Measurements from ENCODE around the gene PCSK2. TPM values are rescaled to one million over a fixed set of nuclear protein-coding genes. Genes with fewer than 3 reads are reported as not detected.

PCSK2 gene
- polyA plus RNA-seq, 1 donor = 0.62 TPM

DNA sequence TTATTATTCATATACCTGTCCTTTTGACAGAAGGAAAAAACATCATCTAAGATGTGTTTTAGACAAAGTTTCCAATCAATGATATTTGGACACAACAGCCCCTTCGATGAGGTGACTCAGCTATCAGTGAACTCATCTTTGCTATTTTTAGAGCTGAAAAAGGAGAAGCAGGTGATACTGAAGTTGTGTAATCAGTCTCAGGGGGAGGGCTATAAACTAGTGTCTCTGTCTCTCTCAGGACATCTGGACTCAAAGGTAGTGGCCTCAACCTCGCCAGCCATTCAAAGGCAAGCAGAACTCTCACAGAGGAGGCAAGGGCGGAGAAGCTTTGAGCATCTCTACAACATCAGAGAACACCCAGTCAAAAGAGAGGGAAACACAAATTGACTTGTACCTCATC, 168.9 kb downstream of the PCSK2 start:
- DNase-seq = no peak

DNA sequence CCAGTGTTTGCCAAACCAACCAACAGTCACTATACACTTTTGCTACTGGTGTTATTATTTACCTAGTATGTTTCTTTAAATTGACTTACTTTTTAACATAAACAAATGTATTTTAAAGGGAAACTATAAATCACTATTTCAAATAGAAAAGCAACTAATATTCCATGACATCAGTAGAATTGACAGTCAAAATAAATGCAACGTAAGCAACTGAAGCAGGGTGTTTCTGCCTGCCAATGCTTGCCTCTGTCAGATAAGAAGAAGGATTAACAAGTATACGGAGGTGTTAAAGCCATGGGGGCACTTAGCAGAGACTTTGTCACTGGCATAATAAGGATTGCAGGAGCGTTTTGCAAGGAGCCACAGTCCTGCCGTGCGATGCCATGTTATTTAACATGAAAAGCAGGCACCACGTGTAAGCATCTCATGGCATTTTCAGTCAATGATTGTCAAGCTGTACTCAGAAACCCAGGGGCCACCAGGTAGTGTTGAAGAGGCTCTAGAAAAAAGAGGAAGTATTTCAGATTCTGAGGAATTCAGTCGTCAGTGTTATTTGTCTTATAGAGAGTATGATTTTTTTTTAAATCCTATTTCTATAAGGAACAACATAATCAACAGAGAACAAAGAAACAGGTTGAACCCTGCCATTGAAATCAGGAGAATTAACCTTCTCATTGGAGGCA, 172.6 kb downstream of the PCSK2 start:
- no peak for DNase-seq

DNA sequence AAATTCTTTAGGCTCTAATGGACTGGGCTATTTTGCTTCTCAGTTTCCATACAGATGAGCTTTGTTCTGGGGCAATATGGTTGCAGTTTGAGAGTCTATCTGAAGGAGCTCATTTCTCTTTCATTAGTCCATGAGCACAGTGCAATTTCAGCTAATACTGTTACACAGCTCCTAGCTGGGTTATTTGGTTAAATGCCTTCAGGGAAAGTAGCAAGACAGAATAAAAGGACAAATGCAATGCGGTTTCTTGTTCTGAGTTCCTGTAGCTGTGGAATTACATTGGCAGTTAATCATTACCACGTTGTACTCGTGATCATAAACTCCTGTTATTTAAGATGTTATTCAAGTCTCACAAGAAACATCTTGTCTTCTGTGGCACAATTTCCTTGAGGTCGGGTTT, 176.6 kb downstream of the PCSK2 start:
- peak; percentile 36 for DNase-seq

GRCh38 chr20:17406051-17406590, 179.3 kb downstream of the PCSK2 start:
- DNase-seq = no peak

DNA sequence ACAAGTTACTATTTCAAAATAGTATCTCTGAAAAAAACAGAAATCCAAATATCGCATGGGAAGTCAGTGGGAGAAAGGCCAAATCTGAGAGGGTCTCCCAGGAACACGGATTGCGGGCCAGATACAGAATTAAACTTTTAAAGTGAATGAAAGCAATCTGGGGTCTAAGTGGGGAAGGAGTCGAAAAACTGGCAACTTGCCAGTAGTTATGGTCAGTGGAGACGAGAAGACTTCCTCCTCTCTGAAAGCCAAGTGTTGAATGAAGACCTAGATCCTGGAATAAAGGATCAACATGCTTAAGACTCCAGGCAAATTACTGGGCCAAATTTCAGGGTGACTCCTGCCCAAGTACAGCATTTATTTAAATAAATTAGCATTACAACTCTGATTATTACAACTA, 180.7 kb downstream of the PCSK2 start:
- DNase-seq = no peak

DNA sequence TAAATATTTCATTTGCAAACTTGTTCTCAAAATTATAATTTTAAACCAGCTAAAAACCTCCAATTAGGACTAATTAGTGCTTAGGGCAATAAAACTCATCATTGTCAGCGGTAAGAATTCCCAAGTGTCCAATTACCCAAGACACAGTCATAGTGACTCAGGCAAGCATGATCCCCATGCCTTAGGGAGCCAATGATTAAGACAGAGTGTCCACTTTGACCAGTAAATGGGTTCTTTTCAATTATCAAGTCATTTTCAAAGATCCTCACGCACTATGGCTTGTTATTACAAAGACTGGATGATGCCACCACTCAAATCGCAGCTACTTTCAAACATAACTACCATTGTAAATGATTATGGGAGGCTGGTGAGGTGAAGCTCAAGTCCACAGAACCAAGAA, 190.4 kb downstream of the PCSK2 start:
- no peak for DNase-seq

DNA sequence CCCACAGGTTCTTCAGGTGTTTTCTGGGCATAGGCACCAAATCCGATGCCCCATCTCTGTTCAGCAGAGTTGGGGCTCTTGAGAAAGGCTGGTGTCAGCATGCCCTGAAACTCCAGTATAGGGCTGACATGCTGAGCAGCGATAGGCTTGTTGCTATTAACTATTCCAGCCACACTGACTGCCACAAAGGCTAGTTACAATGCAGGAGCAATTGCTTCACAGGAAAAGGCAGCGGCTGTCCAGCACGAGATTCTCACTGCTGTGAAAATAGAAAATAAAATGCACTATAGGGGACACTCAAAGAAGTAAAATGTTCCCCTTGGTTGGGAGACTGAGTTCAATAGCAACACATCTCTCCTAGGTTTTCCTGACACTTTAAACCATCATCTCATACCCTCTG, 191.9 kb downstream of the PCSK2 start:
- no peak for DNase-seq

DNA sequence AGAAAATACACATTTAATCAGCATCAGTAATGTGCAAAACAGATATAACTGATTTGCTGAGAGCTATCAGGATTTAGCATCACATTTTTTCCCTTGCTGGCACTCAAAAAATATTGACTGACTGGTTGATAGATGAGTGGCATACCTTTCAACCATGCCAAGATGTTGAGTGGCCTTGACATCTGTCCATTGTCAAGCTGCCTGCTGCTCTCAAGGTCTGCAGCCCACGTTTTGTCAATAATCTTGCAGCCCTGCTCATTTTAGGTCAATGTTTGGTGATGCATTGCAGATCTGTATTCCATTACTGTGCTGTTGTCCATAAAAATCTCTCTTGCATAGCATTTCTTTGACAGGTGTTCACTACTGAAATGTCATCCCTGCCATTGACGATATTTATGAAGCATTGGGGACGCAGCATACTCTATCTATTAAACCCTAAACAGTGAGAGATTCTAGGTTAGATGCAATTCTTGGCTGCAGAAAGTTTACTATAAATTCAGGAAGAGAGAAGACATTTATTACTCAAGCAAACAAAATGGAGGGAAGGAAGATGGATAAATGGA, 192.7 kb downstream of the PCSK2 start:
- no peak for DNase-seq

GRCh38 chr20:17421493-17421892, 194.7 kb downstream of the PCSK2 start:
- DNase-seq = no peak

DNA sequence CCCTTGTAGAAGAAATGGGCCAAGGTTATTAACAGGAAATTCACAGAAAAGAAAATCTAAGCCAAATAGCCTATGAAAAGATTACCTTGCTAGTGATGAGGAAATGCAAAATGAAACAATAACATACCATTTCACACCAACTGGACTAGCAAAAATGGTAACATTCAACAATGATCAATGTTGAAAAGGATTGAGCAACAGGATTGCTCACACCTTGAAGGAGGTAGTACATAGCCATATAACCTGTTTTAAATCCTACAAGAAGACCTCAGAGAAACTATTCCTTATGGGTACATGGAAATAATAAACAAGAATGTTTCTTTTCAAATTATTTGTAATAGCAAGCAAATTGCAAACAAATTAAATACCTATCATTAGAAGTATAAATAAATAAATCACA, 196.9 kb downstream of the PCSK2 start:
- no peak for DNase-seq

DNA sequence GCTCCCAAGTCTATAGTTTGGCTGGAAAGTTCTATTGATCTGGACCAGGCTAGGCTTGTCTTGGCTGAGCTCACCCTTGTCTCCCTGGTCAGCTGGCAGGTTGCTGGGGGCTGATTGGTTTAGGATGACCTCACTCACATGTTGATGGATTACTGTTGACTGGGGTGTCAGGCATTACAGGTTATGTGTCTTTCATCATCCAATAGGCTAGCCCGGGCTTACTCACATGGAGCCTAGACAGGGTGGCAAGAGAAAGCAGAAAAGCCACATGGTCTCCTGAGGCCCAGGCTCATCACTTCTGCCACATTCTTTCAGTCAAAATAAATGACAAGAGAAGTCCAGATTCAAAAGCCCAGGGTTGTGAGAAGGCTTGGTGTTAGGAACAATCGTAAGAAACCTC, 200.8 kb downstream of the PCSK2 start:
- no peak for DNase-seq

GRCh38 chr20:17430125-17430950, 203.5 kb downstream of the PCSK2 start:
- DNase-seq = no peak

- peak; percentile 42 for DNase-seq
Observed at GRCh38 chr20:17431621-17432364, 205.0 kb downstream of the PCSK2 start.

- DNase-seq = no peak
Observed at GRCh38 chr20:17436664-17437063, 209.8 kb downstream of the PCSK2 start.

DNA sequence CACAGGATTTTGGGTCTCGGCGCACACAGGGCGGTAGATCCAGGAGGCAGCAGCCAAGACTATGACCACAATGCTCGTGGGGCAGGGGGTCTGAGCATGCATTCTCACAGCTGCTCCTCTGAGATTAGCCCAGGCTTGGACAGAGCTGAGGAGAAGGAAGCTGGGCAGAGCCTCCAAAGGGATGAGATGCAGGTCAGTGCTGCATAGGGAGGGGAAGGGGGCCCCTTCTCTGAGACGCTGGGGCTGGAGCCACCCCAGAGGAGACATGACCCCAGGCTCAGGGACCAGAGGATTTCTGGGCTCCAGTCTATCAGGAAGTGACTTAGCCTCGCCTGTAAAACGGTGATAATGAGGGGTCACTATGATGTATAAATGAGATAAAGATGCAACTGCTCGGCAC, 210.4 kb downstream of the PCSK2 start:
- DNase-seq = no peak

- no peak for DNase-seq
Observed at GRCh38 chr20:17438436-17439039, 211.7 kb downstream of the PCSK2 start.

- DNase-seq = no peak
Observed at GRCh38 chr20:17439616-17440296, 212.9 kb downstream of the PCSK2 start.

GRCh38 chr20:17441745-17442144, 214.9 kb downstream of the PCSK2 start:
- no peak for DNase-seq

DNA sequence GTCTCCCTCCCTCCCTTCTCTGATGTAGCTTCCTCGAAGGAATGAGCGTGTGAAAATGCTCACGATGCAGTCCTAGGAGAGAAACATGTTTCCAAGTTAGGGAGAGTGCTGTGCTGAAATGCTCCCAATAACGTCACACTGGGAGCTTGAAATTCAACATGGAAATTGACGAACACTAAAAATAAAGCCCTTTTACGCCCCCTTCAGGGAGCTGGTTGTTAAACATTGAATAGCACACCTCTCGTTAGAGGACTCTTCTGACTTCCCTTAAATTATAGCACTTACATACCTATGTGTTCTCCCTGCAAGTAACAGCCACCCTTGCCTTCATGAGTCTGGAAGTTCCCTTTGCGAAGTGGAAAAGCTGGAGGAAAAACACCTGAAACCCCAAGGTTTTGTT, 215.7 kb downstream of the PCSK2 start:
- DNase-seq = no peak

- DNase-seq = no peak
Observed at GRCh38 chr20:17443131-17443858, 216.5 kb downstream of the PCSK2 start.

GRCh38 chr20:17444091-17444490, 217.3 kb downstream of the PCSK2 start:
- DNase-seq = no peak
